ENCODE data around the gene TECPR2. TPM values are rescaled to one million over a fixed set of nuclear protein-coding genes. Genes with fewer than 3 reads are reported as not detected.

The TECPR2 gene
- total and polyA plus RNA-seq, 2 of the 13 experiments (the other 11 are each of a cell fraction or from before 2014, with no cell fraction given) = 3.5 to 5.7 TPM

GRCh38 chr14:102538602-102539543 lies 176.1 kb downstream of the TECPR2 start (continued):
- TF ChIP-seq STAT6 (CRISPR knock-in tag; IDR thresholded peaks at IDR 0.05; ENCODE audit: borderline replicate concordance) (no peak), ZNF263 (CRISPR knock-in tag; IDR thresholded peaks at IDR 0.05) (peak; percentile 71), NFE2L1 (CRISPR knock-in tag; IDR thresholded peaks at IDR 0.05; ENCODE audit: borderline replicate concordance) (no peak), ZNF275 (CRISPR knock-in tag; IDR thresholded peaks at IDR 0.05; ENCODE audit: borderline replicate concordance) (no peak), CAMTA2 (CRISPR knock-in tag; IDR thresholded peaks at IDR 0.05; ENCODE audit: borderline replicate concordance) (no peak), ARHGAP35 (CRISPR knock-in tag; IDR thresholded peaks at IDR 0.05; ENCODE audit: borderline replicate concordance) (no peak), KAT2B (IDR thresholded peaks at IDR 0.05; ENCODE audit: borderline replicate concordance, low read depth, low read length) (no peak), ZNF709 (CRISPR knock-in tag; IDR thresholded peaks at IDR 0.05) (no peak), ZNF570 (CRISPR knock-in tag; IDR thresholded peaks at IDR 0.05; ENCODE audit: borderline replicate concordance) (no peak), MXI1 (IDR thresholded peaks at IDR 0.05; ENCODE audit: borderline replicate concordance, low read depth, low read length) (0 out of 3 replicates have a peak, but pooled peaks have one; percentile 13), SP1 (IDR thresholded peaks at IDR 0.05) (no peak), SP1 (CRISPR knock-in tag; IDR thresholded peaks at IDR 0.05) (peak; percentile 7; the same call in 1 of the 2 replicates), PHF20 (CRISPR knock-in tag; IDR thresholded peaks at IDR 0.05) (peak; percentile 69), ATF4 (CRISPR knock-in tag; IDR thresholded peaks at IDR 0.05) (no peak), ZNF510 (CRISPR knock-in tag; IDR thresholded peaks at IDR 0.05; ENCODE audit: low read depth) (no peak), KDM5B (CRISPR knock-in tag; IDR thresholded peaks at IDR 0.05; ENCODE audit: borderline replicate concordance) (no peak), ZNF792 (CRISPR knock-in tag; IDR thresholded peaks at IDR 0.05) (no peak), ZNF501 (CRISPR knock-in tag; IDR thresholded peaks at IDR 0.05) (peak; percentile 84; the same call in 1 of the 2 replicates), ZNF841 (CRISPR knock-in tag; IDR thresholded peaks at IDR 0.05; ENCODE audit: borderline replicate concordance) (no peak), PITX1 (CRISPR knock-in tag; IDR thresholded peaks at IDR 0.05) (0 out of 2 replicates have a peak, but pooled peaks have one; percentile 12)
